KOPT-K1 (cell line): Measurements from ENCODE around the gene PCDHB16.
"Not testable (repeated sequence)": the region's sequence is repeated elsewhere in the genome, so short reads cannot be mapped to it uniquely, and the experiment has no call there.

Source experiments
- H3K27ac ChIP-seq: fragments of 200-600 bp; sonication (generic); 2 replicates; pipeline ENCODE4 v1.5.1; 2016; ENCODE audit warnings: antibody characterized with exemption, mild to moderate bottlenecking, low read depth, low read length; ENCODE audit not compliant: poor library complexity, severe bottlenecking
- H3K36me3 ChIP-seq: fragments of 200-600 bp; sonication (generic); 2 replicates; pipeline ENCODE4 v1.5.1; 2017; ENCODE audit warnings: antibody characterized with exemption, mild to moderate bottlenecking, low read length, moderate library complexity; ENCODE audit not compliant: insufficient read depth
- H3K9me3 ChIP-seq: fragments of 200-600 bp; sonication (generic); 2 replicates; pipeline ENCODE4 v1.5.1; 2017; ENCODE audit warnings: antibody characterized with exemption, low read length, mild to moderate bottlenecking; ENCODE audit not compliant: insufficient read depth, poor library complexity, severe bottlenecking

The PCDHB16 gene

DNA sequence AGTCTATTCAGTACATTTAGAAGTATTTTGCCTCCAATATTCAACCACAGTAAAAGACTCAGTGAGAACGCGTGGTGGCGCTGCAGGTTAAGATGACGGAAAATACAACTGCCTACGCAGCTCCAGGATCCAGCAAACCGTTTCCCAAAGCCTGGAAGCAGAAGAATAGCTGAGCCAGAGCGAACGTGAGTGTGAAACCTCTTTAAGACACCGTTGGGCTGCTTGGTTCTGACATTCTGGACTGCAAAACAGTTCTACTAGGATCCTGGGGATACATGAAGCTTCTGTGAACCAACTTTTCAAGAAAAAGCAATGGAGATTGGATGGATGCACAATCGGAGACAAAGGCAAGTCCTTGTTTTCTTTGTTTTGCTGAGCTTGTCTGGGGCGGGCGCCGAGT, at the start of gene PCDHB16:
Gene PCDHB16 (plus strand): TSS at position 140 of the 400 bp plus-strand sequence. CDS start 173 bp downstream, at position 313.
- Histone ChIP-seq H3K9me3 (no peaks in the 10 kb centered on the region), H3K27ac (no peak within 1 kb of the TSS)

GRCh38 chr5:141135030-141135717, 47.0 kb upstream of the PCDHB16 start, which contains the start of gene PCDHB5:
PCDHB5 (plus strand) TSS chr5:141135206; CDS start chr5:141135435, 229 bp downstream.
- Histone ChIP-seq H3K27ac (no peak within 1 kb of the TSS), H3K36me3 (no peaks in the 10 kb centered on the region), H3K9me3 (peaks cover 22% of the 10 kb centered on the region)

More for the DNA sequence above, at the start of gene PCDHB16:
- no peaks in the 10 kb centered on the region for H3K36me3 ChIP-seq

DNA sequence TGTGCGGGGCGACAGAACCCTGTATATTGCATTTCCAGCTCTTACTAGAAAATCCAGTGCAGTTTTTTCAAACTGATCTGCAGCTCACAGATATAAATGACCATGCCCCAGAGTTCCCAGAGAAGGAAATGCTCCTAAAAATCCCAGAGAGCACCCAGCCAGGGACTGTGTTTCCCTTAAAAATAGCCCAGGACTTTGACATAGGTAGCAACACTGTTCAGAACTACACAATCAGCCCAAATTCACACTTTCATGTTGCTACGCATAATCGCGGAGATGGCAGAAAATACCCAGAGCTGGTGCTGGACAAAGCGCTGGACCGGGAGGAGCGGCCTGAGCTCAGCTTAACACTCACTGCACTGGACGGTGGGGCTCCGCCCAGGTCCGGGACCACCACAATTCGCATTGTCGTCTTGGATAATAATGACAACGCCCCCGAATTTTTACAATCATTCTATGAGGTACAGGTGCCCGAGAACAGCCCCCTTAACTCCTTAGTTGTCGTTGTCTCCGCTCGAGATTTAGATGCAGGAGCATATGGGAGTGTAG, 46.4 kb upstream of the PCDHB16 start:
- Histone ChIP-seq H3K36me3 (no peaks in the 10 kb centered on the region), H3K27ac (no peak overlapping the region), H3K9me3 (peaks cover 22% of the 10 kb centered on the region)

- H3K9me3 ChIP-seq = peaks cover 22% of the 10 kb centered on the region
- H3K36me3 ChIP-seq, H3K27ac ChIP-seq: not testable (repeated sequence)
Observed at GRCh38 chr5:141137346-141137745, 44.8 kb upstream of the PCDHB16 start.

DNA sequence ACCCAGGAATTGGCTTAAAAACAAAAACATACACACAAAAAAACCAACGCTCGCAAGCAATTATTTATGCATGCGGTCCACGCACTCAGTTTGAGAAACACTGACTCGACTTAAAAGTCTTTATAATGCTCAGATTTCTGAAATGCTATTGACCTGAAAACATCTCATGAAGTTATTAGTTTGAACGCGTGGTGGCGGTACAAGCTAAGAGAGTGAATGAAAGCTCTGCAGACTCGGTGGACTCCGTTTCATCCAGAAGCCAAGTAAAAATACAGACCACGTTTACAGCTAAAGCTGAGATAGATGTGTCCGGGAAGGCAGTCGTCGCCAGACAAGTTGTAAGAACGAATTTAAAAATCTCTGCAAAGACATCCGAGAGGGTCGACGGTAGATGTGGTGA, 32.4 kb upstream of the PCDHB16 start, which contains the start of gene PCDHB6:
Gene PCDHB6 (plus strand): TSS at position 246 of the 400 bp plus-strand sequence. CDS start 201 bp downstream, outside the sequence.
- H3K27ac ChIP-seq = no peak within 1 kb of the TSS
- no peaks in the 10 kb centered on the region for H3K9me3 ChIP-seq
- H3K36me3 ChIP-seq = no peaks in the 10 kb centered on the region

GRCh38 chr5:141150224-141150992, 31.8 kb upstream of the PCDHB16 start:
- no peaks in the 10 kb centered on the region for H3K36me3 ChIP-seq
- no peak overlapping the region for H3K27ac ChIP-seq
- no peaks in the 10 kb centered on the region for H3K9me3 ChIP-seq

DNA sequence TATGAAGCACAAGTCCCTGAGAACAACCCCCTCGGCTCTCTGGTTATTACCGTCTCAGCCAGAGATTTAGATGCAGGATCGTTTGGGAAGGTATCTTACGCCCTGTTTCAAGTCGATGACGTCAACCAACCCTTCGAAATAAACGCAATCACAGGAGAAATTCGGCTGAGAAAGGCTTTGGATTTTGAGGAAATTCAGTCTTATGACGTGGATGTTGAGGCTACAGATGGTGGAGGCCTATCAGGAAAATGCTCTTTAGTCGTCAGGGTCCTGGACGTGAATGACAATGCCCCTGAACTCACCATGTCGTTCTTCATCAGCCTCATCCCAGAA, 31.2 kb upstream of the PCDHB16 start:
- H3K9me3 ChIP-seq = no peaks in the 10 kb centered on the region
- no peaks in the 10 kb centered on the region for H3K36me3 ChIP-seq
- H3K27ac ChIP-seq = no peak overlapping the region

- not testable (repeated sequence) for H3K27ac ChIP-seq, H3K36me3 ChIP-seq, H3K9me3 ChIP-seq
Observed at GRCh38 chr5:141151632-141152031, 30.6 kb upstream of the PCDHB16 start.

DNA sequence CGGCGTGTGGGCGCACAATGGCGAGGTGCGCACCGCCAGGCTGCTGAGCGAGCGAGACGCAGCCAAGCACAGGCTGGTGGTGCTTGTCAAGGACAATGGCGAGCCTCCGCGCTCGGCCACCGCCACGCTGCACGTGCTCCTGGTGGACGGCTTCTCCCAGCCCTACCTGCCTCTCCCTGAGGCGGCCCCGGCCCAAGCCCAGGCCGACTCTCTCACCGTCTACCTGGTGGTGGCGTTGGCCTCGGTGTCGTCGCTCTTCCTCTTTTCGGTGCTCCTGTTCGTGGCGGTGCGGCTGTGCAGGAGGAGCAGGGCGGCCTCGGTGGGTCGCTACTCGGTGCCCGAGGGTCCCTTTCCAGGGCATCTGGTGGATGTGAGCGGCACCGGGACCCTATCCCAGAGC, 30.1 kb upstream of the PCDHB16 start:
- H3K9me3 ChIP-seq, H3K27ac ChIP-seq, H3K36me3 ChIP-seq: not testable (repeated sequence)

GRCh38 chr5:141155540-141156374, 26.4 kb upstream of the PCDHB16 start:
- H3K27ac ChIP-seq = no peak overlapping the region
- H3K9me3 ChIP-seq = no peaks in the 10 kb centered on the region
- no peaks in the 10 kb centered on the region for H3K36me3 ChIP-seq

DNA sequence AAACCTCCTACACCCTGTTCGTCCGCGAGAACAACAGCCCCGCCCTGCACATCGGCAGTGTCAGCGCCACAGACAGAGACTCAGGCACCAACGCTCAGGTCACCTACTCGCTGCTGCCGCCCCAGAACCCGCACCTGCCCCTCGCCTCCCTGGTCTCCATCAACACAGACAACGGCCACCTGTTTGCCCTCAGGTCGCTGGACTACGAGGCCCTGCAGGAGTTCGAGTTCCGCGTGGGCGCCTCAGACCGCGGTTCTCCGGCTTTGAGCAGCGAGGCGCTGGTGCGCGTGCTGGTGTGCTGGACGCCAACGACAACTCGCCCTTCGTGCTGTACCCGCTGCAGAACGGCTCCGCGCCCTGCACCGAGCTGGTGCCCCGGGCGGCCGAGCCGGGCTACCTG, 24.8 kb upstream of the PCDHB16 start:
- H3K9me3 ChIP-seq, H3K27ac ChIP-seq, H3K36me3 ChIP-seq: not testable (repeated sequence)

DNA sequence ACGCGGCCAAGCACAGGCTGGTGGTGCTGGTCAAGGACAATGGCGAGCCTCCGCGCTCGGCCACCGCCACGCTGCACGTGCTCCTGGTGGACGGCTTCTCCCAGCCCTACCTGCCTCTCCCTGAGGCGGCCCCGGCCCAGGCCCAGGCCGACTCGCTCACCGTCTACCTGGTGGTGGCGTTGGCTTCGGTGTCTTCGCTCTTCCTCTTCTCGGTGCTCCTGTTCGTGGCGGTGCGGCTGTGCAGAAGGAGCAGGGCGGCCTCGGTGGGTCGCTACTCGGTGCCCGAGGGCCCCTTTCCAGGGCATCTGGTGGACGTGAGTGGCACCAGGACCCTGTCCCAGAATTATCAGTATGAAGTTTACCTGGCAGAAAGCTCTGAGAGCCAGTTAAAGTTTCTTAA, 24.3 kb upstream of the PCDHB16 start:
- H3K27ac ChIP-seq, H3K9me3 ChIP-seq, H3K36me3 ChIP-seq: not testable (repeated sequence)

GRCh38 chr5:141172381-141173204, 9.6 kb upstream of the PCDHB16 start, which contains the start of gene PCDHB7:
PCDHB7 (plus strand) TSS chr5:141172644; CDS start chr5:141172836, 192 bp downstream.
- no peak within 1 kb of the TSS for H3K27ac ChIP-seq
- H3K36me3 ChIP-seq = no peaks in the 10 kb centered on the region
- no peaks in the 10 kb centered on the region for H3K9me3 ChIP-seq
